ENCODE measurements around the gene FAAP20. TPM values are rescaled to one million over a fixed set of nuclear protein-coding genes. Genes with fewer than 3 reads are reported as not detected.

FAAP20 gene
- total and polyA plus RNA-seq, 4 donors = 5.6 to 31.5 (median 15.7) TPM

DNA sequence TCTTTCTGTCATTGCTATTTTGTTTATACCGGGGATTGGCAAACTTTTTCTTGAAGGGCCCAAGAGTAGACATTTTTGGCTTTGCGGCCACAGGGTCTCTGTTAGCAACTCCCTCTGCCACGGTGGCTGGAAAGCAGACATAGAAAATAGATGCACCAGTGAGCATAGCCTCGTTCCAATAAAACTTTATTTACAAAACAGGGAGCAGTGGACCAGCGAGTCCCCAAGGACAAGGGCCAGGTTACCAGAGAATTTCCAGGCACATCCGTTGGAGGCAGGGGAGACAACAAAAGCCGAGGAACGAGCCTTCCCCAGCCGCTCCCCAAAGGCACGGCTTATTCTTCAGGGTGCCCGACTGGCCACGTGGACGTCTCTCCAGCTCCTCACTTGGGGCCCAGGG lies 26.5 kb downstream of the FAAP20 start:
- no peaks in the 10 kb centered on the region for H3K4me1 ChIP-seq (ENCODE audit: control insufficient read depth in 4 of 4, insufficient read depth in 4 of 4, low read length in 3 of 4)
- 95% methylated on average over 13 of the region's 13 CpGs for WGBS
- DNase-seq (ENCODE audit: low spot score) = no peak
- H3K27me3 ChIP-seq (ENCODE audit: control insufficient read depth in 4 of 4, insufficient read depth in 4 of 4, low read length in 3 of 4) = no peaks in the 10 kb centered on the region
- no peak overlapping the region for H3K27ac ChIP-seq (ENCODE audit: low read depth in 1 of 2, low read length in 2 of 2)
- H3K9me3 ChIP-seq (ENCODE audit: control insufficient read depth in 4 of 4, low read length in 3 of 4) = no peaks in the 10 kb centered on the region
- H3K9ac ChIP-seq (ENCODE audit: low read depth in 1 of 2, low read length in 2 of 2) = no peak overlapping the region
- no peak overlapping the region for H3K4me3 ChIP-seq (ENCODE audit: low read depth in 1 of 3, low read length in 3 of 3)
- H3K36me3 ChIP-seq (ENCODE audit: control insufficient read depth in 4 of 4, insufficient read depth in 3 of 4, low read depth in 1 of 4, low read length in 3 of 4) = peaks cover 0 to 15% (median 6%) of the 10 kb centered on the region in 4 donors
- no peak for TF ChIP-seq NR2F2 (IDR thresholded peaks at IDR 0.05)
- TF ChIP-seq, protein P1, sequence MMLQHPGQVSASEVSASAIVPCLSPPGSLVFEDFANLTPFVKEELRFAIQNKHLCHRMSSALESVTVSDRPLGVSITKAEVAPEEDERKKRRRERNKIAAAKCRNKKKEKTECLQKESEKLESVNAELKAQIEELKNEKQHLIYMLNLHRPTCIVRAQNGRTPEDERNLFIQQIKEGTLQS (IDR thresholded peaks at IDR 0.05) = no peak
- no peak for TF ChIP-seq YY1 (IDR thresholded peaks at IDR 0.05)
- TF ChIP-seq ZBTB33 (IDR thresholded peaks at IDR 0.05) = no peak
- TF ChIP-seq HNF4G (IDR thresholded peaks at IDR 0.05) = no peak
- no peak for TF ChIP-seq JUND (IDR thresholded peaks at IDR 0.05)
- TF ChIP-seq, protein P2, sequence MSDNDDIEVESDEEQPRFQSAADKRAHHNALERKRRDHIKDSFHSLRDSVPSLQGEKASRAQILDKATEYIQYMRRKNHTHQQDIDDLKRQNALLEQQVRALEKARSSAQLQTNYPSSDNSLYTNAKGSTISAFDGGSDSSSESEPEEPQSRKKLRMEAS (IDR thresholded peaks at IDR 0.05) = no peak
- TF ChIP-seq CTCF (IDR thresholded peaks at IDR 0.05; ENCODE audit: low read depth, low read length, missing input control) = no peak
- no peak for TF ChIP-seq TAF1 (conservative IDR thresholded peaks at IDR 0.05)
- TF ChIP-seq RXRA (IDR thresholded peaks at IDR 0.05) = no peak
- TF ChIP-seq HNF4A (conservative IDR thresholded peaks at IDR 0.05) = no peak
- no peak for TF ChIP-seq EGR1 (IDR thresholded peaks at IDR 0.05; ENCODE audit: low read depth in 2 of 2)
- TF ChIP-seq GABPA (IDR thresholded peaks at IDR 0.05 in 1 of 2, conservative IDR thresholded peaks at IDR 0.05 in 1 of 2) = no peak
- TF ChIP-seq FOXA1 (IDR thresholded peaks at IDR 0.05) = no peak
- no peak for TF ChIP-seq RAD21 (IDR thresholded peaks at IDR 0.05)

- H3K9ac ChIP-seq (ENCODE audit: low read depth in 1 of 2, low read length in 2 of 2) = no peak overlapping the region
Measured at GRCh38 chr1:2166695-2167094, 27.9 kb downstream of the FAAP20 start.

More at GRCh38 chr1:2166695-2167094, 27.9 kb downstream of the FAAP20 start:
- 96% methylated on average over 10 of the region's 10 CpGs for WGBS
- H3K27ac ChIP-seq (ENCODE audit: low read depth in 1 of 2, low read length in 2 of 2) = no peak overlapping the region
- no peaks in the 10 kb centered on the region for H3K27me3 ChIP-seq (ENCODE audit: control insufficient read depth in 4 of 4, insufficient read depth in 4 of 4, low read length in 3 of 4)
- TF ChIP-seq YY1 (IDR thresholded peaks at IDR 0.05) (no peak), GABPA (IDR thresholded peaks at IDR 0.05 in 1 of 2, conservative IDR thresholded peaks at IDR 0.05 in 1 of 2) (no peak), FOXA1 (IDR thresholded peaks at IDR 0.05) (no peak), FOXA2 (IDR thresholded peaks at IDR 0.05) (no peak), HNF4G (IDR thresholded peaks at IDR 0.05) (no peak), RAD21 (IDR thresholded peaks at IDR 0.05) (no peak), HNF4A (conservative IDR thresholded peaks at IDR 0.05) (no peak), NR2F2 (IDR thresholded peaks at IDR 0.05) (no peak), JUND (IDR thresholded peaks at IDR 0.05) (no peak), REST (IDR thresholded peaks at IDR 0.05) (no peak), CTCF (IDR thresholded peaks at IDR 0.05; ENCODE audit: low read depth, low read length, missing input control) (no peak), SP1 (IDR thresholded peaks at IDR 0.05) (no peak)
- TF ChIP-seq, protein P1 (IDR thresholded peaks at IDR 0.05) = no peak
- TF ChIP-seq, protein P2 (IDR thresholded peaks at IDR 0.05) = no peak
- peaks cover 0 to 11% (median 6%) of the 10 kb centered on the region in 4 donors for H3K36me3 ChIP-seq (ENCODE audit: control insufficient read depth in 4 of 4, insufficient read depth in 3 of 4, low read depth in 1 of 4, low read length in 3 of 4)
- no peak for DNase-seq (ENCODE audit: low spot score)
- no peak overlapping the region for H3K4me3 ChIP-seq (ENCODE audit: low read depth in 1 of 3, low read length in 3 of 3)
- H3K4me1 ChIP-seq (ENCODE audit: control insufficient read depth in 4 of 4, insufficient read depth in 4 of 4, low read length in 3 of 4) = no peaks in the 10 kb centered on the region
- no peaks in the 10 kb centered on the region for H3K9me3 ChIP-seq (ENCODE audit: control insufficient read depth in 4 of 4, low read length in 3 of 4)
